ENCODE measurements around the gene IFTAP. TPM values are rescaled to one million over a fixed set of nuclear protein-coding genes. Genes with fewer than 3 reads are reported as not detected.
"Not testable (repeated sequence)": the region's sequence is repeated elsewhere in the genome, so short reads cannot be mapped to it uniquely, and the experiment has no call there.

The IFTAP gene, protein sequence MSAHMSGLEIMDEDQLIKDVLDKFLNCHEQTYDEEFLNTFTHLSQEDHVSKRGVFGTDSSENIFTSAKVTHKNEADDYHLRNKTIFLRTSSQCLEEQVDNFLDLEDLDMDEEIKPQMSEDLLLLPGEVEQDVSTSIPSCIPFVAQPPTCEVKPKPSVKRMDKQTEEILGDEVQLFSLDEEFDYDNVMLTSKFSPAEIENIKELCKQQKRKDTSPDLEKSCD
- total RNA-seq: 12.3 TPM
- long read RNA-seq, transcript C11orf74-201 (6 exons, 863 nt): major isoform, 6 of 9 reads
- long read RNA-seq, partial matches to known transcripts: 0 of 9 reads
- long read RNA-seq, other reads (novel, unspliced or antisense): 1 of 9 reads

DNA sequence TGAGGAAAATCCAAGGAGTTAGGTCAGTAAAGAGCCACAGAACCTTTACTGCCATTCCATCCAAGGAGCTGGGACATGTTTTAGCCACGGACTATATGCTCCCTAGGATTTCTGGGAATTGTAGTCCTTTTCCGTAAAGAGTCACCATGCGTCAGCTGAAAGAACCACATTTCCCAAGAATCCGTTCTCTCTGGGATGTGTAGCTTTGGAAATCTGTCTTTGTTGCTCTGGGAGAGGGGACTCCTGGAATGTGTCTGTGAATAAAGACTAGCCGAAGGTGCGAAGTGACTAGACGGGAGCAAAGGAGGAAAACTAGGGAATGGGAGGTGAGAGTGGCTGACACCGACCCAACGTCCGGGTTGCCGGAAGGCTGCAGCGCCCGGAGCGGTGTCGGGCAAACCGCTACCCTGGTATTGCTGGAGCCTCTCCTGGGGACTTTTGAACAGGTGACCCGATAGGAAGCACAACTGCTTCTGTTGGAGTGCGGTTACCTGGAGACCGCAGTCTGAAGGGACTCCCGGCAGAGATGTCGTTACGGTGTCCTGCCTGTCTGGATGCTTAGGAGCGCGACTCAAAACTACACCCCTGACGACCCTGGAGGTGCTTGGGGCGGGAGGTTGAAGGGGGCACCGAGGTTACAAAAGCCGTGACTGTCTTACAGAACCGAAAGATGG, at the start of gene IFTAP:
Gene IFTAP (plus strand): TSS at position 187 of the 674 bp plus-strand sequence. CDS start 15,602 bp downstream, outside the sequence.
- ATAC-seq (peak; percentile 100), DNase-seq (peak; percentile 76)
- TF ChIP-seq, protein P1, sequence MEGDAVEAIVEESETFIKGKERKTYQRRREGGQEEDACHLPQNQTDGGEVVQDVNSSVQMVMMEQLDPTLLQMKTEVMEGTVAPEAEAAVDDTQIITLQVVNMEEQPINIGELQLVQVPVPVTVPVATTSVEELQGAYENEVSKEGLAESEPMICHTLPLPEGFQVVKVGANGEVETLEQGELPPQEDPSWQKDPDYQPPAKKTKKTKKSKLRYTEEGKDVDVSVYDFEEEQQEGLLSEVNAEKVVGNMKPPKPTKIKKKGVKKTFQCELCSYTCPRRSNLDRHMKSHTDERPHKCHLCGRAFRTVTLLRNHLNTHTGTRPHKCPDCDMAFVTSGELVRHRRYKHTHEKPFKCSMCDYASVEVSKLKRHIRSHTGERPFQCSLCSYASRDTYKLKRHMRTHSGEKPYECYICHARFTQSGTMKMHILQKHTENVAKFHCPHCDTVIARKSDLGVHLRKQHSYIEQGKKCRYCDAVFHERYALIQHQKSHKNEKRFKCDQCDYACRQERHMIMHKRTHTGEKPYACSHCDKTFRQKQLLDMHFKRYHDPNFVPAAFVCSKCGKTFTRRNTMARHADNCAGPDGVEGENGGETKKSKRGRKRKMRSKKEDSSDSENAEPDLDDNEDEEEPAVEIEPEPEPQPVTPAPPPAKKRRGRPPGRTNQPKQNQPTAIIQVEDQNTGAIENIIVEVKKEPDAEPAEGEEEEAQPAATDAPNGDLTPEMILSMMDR (IDR thresholded peaks at IDR 0.05): no peak
- Histone ChIP-seq H3K9me3 (no peaks in the 10 kb centered on the region), H3K4me1 (peaks cover 8% of the 10 kb centered on the region), H3K27ac (peak within 1 kb of the TSS; percentile 73), H3K27me3 (peaks cover 14% of the 10 kb centered on the region), H3K4me3 (peak within 1 kb of the TSS; percentile 72), H3K36me3 (no peaks in the 10 kb centered on the region)
- intact Hi-C loops (cut with DNase I): no loop called here

DNA sequence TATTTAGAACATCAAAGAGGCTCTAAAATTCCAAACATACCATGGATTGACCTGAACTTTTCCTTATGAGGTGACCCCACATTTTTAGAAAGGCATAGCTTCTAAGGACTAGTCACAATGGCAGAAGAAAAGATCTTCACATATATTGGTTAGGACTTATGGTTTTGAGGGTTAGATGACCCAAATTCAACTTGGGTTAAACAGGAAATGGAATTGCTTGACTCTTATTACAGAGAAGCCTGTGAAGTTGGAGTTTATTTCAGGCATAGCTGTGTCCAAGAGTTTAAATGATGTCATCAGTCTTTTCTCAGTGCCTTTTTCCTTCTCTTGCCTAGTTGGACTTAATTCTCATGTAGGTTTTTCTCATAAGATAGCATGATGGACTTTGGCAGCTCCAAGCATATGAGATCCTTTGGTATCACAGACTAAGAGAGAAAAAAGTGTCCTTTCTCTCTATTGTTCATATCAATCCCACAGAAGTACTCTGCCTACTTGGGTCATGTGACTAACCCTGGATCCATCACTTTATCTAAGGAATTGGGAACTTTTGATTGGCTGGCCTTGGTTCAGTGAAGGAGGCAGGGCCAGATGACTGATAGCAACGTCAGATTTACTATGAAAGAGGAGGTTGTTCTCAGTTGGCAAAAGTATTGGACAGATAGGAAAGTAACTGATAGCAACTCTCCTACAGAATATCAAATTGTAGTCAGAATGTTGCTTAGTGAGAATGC, 43.8 kb upstream of the IFTAP start:
- intact Hi-C loops (cut with DNase I): no loop called here
- Histone ChIP-seq H3K9me3 (no peaks in the 10 kb centered on the region), H3K4me3 (no peak overlapping the region), H3K27ac (no peak overlapping the region), H3K36me3 (no peaks in the 10 kb centered on the region), H3K27me3 (no peaks in the 10 kb centered on the region), H3K4me1 (no peaks in the 10 kb centered on the region)
- TF ChIP-seq, protein P1 (IDR thresholded peaks at IDR 0.05): no peak
- no peak for DNase-seq
- ATAC-seq: no peak

DNA sequence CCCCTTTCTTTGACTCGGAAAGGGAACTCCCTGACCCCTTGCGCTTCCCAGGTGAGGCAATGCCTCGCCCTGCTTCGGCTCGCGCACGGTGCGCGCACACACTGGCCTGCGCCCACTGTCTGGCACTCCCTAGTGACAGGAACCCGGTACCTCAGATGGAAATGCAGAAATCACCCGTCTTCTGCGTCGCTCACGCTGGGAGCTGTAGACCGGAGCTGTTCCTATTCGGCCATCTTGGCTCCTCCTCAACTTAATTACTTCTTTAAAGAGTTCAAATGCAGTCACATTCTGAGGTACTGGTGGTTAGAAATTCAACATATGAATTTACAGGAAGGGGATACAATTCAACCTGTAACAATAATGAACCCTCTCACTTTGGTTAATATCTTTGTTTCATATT, 36.9 kb upstream of the IFTAP start:
- H3K27ac ChIP-seq; H3K9me3 ChIP-seq; H3K36me3 ChIP-seq; H3K4me1 ChIP-seq; ATAC-seq; H3K4me3 ChIP-seq; intact Hi-C loops (cut with DNase I); H3K27me3 ChIP-seq; DNase-seq: not testable (repeated sequence)

DNA sequence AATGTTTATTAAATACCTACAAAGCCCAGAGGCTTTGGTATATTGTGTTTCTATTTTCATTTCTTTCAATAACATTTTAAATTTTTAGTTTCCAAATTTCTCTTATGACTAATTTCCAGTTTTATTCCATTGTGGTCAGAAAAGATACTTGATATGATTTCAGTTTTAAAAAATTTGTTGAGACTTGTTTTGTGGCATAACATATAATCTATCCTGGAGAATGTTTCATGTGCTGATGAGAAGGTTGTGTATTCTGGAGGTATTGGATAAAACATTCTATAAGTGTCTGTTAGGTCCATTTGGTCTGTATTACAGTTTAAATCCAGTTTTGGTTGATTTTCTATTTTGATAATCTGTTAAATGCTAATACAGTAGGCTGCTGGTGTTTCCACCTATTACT, 36.3 kb upstream of the IFTAP start:
- Histone ChIP-seq H3K9me3 (no peaks in the 10 kb centered on the region), H3K4me1 (no peaks in the 10 kb centered on the region), H3K27ac (no peak overlapping the region), H3K27me3 (no peaks in the 10 kb centered on the region), H3K36me3 (no peaks in the 10 kb centered on the region), H3K4me3 (no peak overlapping the region)
- no peak for ATAC-seq
- no peak for DNase-seq
- TF ChIP-seq, protein P1 (IDR thresholded peaks at IDR 0.05): no peak
- intact Hi-C loops (cut with DNase I): no loop called here

DNA sequence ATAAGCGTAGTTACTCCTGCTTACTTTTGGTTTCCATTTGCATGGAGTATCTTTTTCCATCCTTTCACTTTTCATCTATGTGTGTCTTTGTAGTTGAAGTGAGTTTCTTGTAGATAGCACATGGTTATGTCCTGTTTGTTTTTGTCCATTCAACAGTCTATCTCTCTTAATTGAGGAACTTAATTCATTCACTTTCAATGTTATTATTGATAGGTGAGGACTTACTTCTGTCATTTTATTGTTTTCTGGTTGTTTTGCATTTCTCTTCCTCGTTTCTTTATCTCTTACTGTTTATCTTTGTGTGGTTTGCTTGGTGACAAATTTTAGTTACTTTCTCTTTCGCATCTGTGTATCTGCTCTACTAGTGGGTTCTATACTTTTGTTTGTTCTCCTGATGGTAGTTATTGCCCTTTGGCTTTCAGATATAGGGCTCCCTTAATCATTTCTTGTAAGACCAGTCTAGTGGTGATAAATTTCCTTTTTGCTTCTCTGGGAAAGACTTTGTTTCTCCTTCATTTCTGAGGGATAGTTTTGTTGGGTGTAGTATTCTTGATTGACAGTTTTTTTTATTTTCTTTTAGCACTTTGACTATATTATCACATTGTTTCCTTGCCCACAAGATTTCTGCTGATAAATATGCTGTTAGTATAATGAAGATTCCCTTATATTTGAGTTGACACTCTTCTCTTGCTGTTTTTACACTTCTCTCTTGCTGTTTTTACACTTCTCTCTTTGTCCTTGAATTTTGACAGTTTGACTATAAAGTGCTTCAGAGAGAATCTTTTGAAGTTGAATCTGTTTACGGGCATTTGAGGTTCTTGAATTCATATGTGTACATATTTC, 35.5 kb upstream of the IFTAP start:
- DNase-seq (no peak), ATAC-seq (no peak)
- Histone ChIP-seq H3K27me3 (no peaks in the 10 kb centered on the region), H3K9me3 (no peaks in the 10 kb centered on the region), H3K27ac (no peak overlapping the region), H3K4me1 (no peaks in the 10 kb centered on the region), H3K4me3 (no peak overlapping the region), H3K36me3 (no peaks in the 10 kb centered on the region)
- intact Hi-C loops (cut with DNase I): no loop called here
- TF ChIP-seq, protein P1 (IDR thresholded peaks at IDR 0.05): no peak
